ENCODE measurements around the gene DVL3. TPM values are rescaled to one million over a fixed set of nuclear protein-coding genes. Genes with fewer than 3 reads are reported as not detected.

DVL3 gene
- total RNA-seq, 2 experiments from 2014 or later, result 38.5 to 65.6 TPM

DNA sequence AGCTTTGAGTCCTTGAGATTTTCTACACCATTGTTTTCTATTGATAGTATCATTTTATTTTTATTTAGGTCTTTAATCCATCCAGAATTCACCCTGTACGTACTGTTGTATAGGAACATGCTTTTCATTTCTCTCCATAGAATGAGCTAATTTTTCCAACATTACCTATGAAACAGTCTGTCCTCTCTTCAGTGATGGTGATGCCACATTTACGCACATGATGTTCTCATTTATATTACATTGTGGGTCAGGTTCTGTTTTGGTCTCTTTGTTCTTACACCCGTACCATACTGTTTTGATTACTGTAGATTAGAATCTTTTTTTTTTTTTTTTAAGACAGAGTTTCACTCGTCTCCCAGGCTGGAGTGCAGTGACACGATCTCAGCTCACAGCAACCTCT is 56.5 kb downstream of the DVL3 start:
- no peaks in the 10 kb centered on the region for H3K9me3 ChIP-seq (ENCODE audit: low read length)
- ChIA-PET CTCF (ENCODE audit: unreplicated experiment) (no interaction called here), POLR2A (interaction anchor here (0.5 to 1.5 kb wide), 3 partner anchors 26 to 376 kb away, joined by 3 to 7 read pairs (median 5); partner anchors contain the start of gene ABCF3)
- no peak for DNase-seq (ENCODE audit: low spot score)
- no TSS peak for BruUV-seq (replicated peaks)
- H4K20me1 ChIP-seq (ENCODE audit: insufficient read depth, low read length), result no peaks in the 10 kb centered on the region
- H3K4me3 ChIP-seq (ENCODE audit: low read depth, low read length, poor library complexity, severe bottlenecking), result no peak overlapping the region
- H3K4me2 ChIP-seq (ENCODE audit: low read length), result no peak overlapping the region
- no peaks in the 10 kb centered on the region for H3K79me2 ChIP-seq (ENCODE audit: insufficient read depth, low read depth, low read length)
- H3K9me2 ChIP-seq (ENCODE audit: insufficient read depth, low read length), result no peaks in the 10 kb centered on the region
- H3K27ac ChIP-seq (ENCODE audit: low read depth, low read length, poor library complexity, severe bottlenecking), result no peak overlapping the region
- no peaks in the 10 kb centered on the region for H3K36me3 ChIP-seq (ENCODE audit: insufficient read depth, low read length)
- H2AFZ ChIP-seq (ENCODE audit: low read length), result no peak overlapping the region
- TF ChIP-seq, protein P1, sequence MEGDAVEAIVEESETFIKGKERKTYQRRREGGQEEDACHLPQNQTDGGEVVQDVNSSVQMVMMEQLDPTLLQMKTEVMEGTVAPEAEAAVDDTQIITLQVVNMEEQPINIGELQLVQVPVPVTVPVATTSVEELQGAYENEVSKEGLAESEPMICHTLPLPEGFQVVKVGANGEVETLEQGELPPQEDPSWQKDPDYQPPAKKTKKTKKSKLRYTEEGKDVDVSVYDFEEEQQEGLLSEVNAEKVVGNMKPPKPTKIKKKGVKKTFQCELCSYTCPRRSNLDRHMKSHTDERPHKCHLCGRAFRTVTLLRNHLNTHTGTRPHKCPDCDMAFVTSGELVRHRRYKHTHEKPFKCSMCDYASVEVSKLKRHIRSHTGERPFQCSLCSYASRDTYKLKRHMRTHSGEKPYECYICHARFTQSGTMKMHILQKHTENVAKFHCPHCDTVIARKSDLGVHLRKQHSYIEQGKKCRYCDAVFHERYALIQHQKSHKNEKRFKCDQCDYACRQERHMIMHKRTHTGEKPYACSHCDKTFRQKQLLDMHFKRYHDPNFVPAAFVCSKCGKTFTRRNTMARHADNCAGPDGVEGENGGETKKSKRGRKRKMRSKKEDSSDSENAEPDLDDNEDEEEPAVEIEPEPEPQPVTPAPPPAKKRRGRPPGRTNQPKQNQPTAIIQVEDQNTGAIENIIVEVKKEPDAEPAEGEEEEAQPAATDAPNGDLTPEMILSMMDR (conservative IDR thresholded peaks at IDR 0.05; ENCODE audit: low read length), result no peak
- TF ChIP-seq EZH2phosphoT487 (IDR thresholded peaks at IDR 0.05; ENCODE audit: borderline replicate concordance, low read depth, low read length), result no peak
- intact Hi-C loops (cut with micrococcal nuclease; ENCODE audit: unreplicated experiment), result no loop called here
- no peaks in the 10 kb centered on the region for H3K4me1 ChIP-seq (ENCODE audit: insufficient read depth, low read length, poor library complexity, severe bottlenecking)

GRCh38 chr3:184218814-184219213 is 63.6 kb downstream of the DVL3 start:
- H4K20me1 ChIP-seq (ENCODE audit: insufficient read depth, low read length), result no peaks in the 10 kb centered on the region
- TF ChIP-seq, protein P1 (conservative IDR thresholded peaks at IDR 0.05; ENCODE audit: low read length), result no peak
- no peak for TF ChIP-seq EZH2phosphoT487 (IDR thresholded peaks at IDR 0.05; ENCODE audit: borderline replicate concordance, low read depth, low read length)
- H3K4me1 ChIP-seq (ENCODE audit: insufficient read depth, low read length, poor library complexity, severe bottlenecking), result no peaks in the 10 kb centered on the region
- no peak overlapping the region for H3K4me3 ChIP-seq (ENCODE audit: low read depth, low read length, poor library complexity, severe bottlenecking)
- no peak overlapping the region for H2AFZ ChIP-seq (ENCODE audit: low read length)
- BruUV-seq (replicated peaks), result no TSS peak
- DNase-seq (ENCODE audit: low spot score), result no peak
- ChIA-PET POLR2A (no interaction called here), CTCF (ENCODE audit: unreplicated experiment) (no interaction called here)
- H3K4me2 ChIP-seq (ENCODE audit: low read length), result no peak overlapping the region
- H3K9me2 ChIP-seq (ENCODE audit: insufficient read depth, low read length), result no peaks in the 10 kb centered on the region
- no peak overlapping the region for H3K27ac ChIP-seq (ENCODE audit: low read depth, low read length, poor library complexity, severe bottlenecking)
- intact Hi-C loops (cut with micrococcal nuclease; ENCODE audit: unreplicated experiment), result no loop called here
- no peaks in the 10 kb centered on the region for H3K36me3 ChIP-seq (ENCODE audit: insufficient read depth, low read length)
- H3K9me3 ChIP-seq (ENCODE audit: low read length), result no peaks in the 10 kb centered on the region
- H3K79me2 ChIP-seq (ENCODE audit: insufficient read depth, low read depth, low read length), result no peaks in the 10 kb centered on the region

DNA sequence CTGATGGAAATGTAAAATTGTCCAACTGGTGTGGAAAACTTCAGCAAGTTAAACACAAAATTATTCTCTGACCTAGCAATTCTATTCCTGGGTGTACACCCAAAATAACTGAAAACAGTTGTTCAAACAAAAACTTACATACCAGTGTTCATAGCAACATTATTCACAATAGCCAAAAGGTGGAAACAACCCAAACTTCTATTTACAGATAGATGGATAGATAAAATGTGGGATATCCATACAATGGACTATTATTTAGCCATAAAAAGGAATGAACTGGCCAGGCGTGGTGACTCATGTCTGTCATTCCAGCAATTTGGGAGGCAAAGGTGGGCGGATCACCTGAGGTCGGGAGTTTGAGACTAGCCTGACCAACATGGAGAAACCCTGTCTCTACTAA is 67.3 kb downstream of the DVL3 start:
- no peaks in the 10 kb centered on the region for H3K79me2 ChIP-seq (ENCODE audit: insufficient read depth, low read depth, low read length)
- no peak overlapping the region for H3K4me2 ChIP-seq (ENCODE audit: low read length)
- ChIA-PET CTCF (ENCODE audit: unreplicated experiment) (no interaction called here), POLR2A (interaction anchor here (0.6 to 1.1 kb wide), 2 partner anchors 65 to 117 kb away, joined by 3 to 5 read pairs; no protein-coding TSS in a partner anchor)
- H3K36me3 ChIP-seq (ENCODE audit: insufficient read depth, low read length), result no peaks in the 10 kb centered on the region
- no peaks in the 10 kb centered on the region for H3K4me1 ChIP-seq (ENCODE audit: insufficient read depth, low read length, poor library complexity, severe bottlenecking)
- no peak overlapping the region for H2AFZ ChIP-seq (ENCODE audit: low read length)
- H3K9me3 ChIP-seq (ENCODE audit: low read length), result no peaks in the 10 kb centered on the region
- DNase-seq (ENCODE audit: low spot score), result no peak
- H3K4me3 ChIP-seq (ENCODE audit: low read depth, low read length, poor library complexity, severe bottlenecking), result no peak overlapping the region
- no peak for TF ChIP-seq EZH2phosphoT487 (IDR thresholded peaks at IDR 0.05; ENCODE audit: borderline replicate concordance, low read depth, low read length)
- TF ChIP-seq, protein P1 (conservative IDR thresholded peaks at IDR 0.05; ENCODE audit: low read length), result no peak
- intact Hi-C loops (cut with micrococcal nuclease; ENCODE audit: unreplicated experiment), result no loop called here
- H3K27ac ChIP-seq (ENCODE audit: low read depth, low read length, poor library complexity, severe bottlenecking), result no peak overlapping the region
- no peaks in the 10 kb centered on the region for H3K9me2 ChIP-seq (ENCODE audit: insufficient read depth, low read length)
- no peaks in the 10 kb centered on the region for H4K20me1 ChIP-seq (ENCODE audit: insufficient read depth, low read length)
- BruUV-seq (replicated peaks), result no TSS peak

Other genes with a start within 250 kb of the DVL3 start
- 18.1 and 28.5 TPM in 2 replicates for gene ABCC5, start 137.5 kb upstream of the DVL3 start, total RNA-seq (2014; rRNA removed; shearing (Covaris generic))
- 24.8 and 27.2 TPM in 2 replicates for gene ABCC5, start 137.5 kb upstream of the DVL3 start, total RNA-seq (2022)
- gene HTR3D, start 123.6 kb upstream of the DVL3 start, total RNA-seq (2014; rRNA removed; shearing (Covaris generic)), result not detected in 2 replicates
- gene HTR3D, start 123.6 kb upstream of the DVL3 start, total RNA-seq (2022), result not detected in 2 replicates
- gene HTR3C, start 102.3 kb upstream of the DVL3 start, total RNA-seq (2014; rRNA removed; shearing (Covaris generic)), result not detected in 2 replicates
- not detected in 2 replicates for gene HTR3C, start 102.3 kb upstream of the DVL3 start, total RNA-seq (2022)
- not detected in 2 replicates for gene HTR3E, start 58.3 kb upstream of the DVL3 start, total RNA-seq (2014; rRNA removed; shearing (Covaris generic))
- not detected in 2 replicates for gene HTR3E, start 58.3 kb upstream of the DVL3 start, total RNA-seq (2022)
- gene EIF2B5, start 20.0 kb upstream of the DVL3 start, total RNA-seq (2014; rRNA removed; shearing (Covaris generic)), result 41.1 and 66.1 TPM in 2 replicates
- gene EIF2B5, start 20.0 kb upstream of the DVL3 start, total RNA-seq (2022), result 56.7 and 57.4 TPM in 2 replicates
- gene AP2M1, start 19.5 kb downstream of the DVL3 start, total RNA-seq (2014; rRNA removed; shearing (Covaris generic)), result 141 and 147 TPM in 2 replicates
- gene AP2M1, start 19.5 kb downstream of the DVL3 start, total RNA-seq (2022), result 158 and 168 TPM in 2 replicates
- gene ABCF3, start 30.8 kb downstream of the DVL3 start, total RNA-seq (2014; rRNA removed; shearing (Covaris generic)), result 38.9 and 51.6 TPM in 2 replicates
- gene ABCF3, start 30.8 kb downstream of the DVL3 start, total RNA-seq (2022), result 59.0 and 67.1 TPM in 2 replicates
- not detected in 2 replicates for gene VWA5B2, start 74.2 kb downstream of the DVL3 start, total RNA-seq (2014; rRNA removed; shearing (Covaris generic))
- gene VWA5B2, start 74.2 kb downstream of the DVL3 start, total RNA-seq (2022), result not detected in 2 replicates
- 35.3 and 45.3 TPM in 2 replicates for gene ALG3, start 93.6 kb downstream of the DVL3 start, total RNA-seq (2014; rRNA removed; shearing (Covaris generic))
- gene ALG3, start 93.6 kb downstream of the DVL3 start, total RNA-seq (2022), result 60.2 and 61.0 TPM in 2 replicates
- 18.8 and 20.1 TPM in 2 replicates for gene EEF1AKMT4, start 94.3 kb downstream of the DVL3 start, total RNA-seq (2014; rRNA removed; shearing (Covaris generic))
- 13.2 and 18.8 TPM in 2 replicates for gene EEF1AKMT4, start 94.3 kb downstream of the DVL3 start, total RNA-seq (2022)
- not detected in 2 replicates for gene CAMK2N2, start 106.2 kb downstream of the DVL3 start, total RNA-seq (2014; rRNA removed; shearing (Covaris generic))
- 0.28 TPM in 1 of 2 replicates, not detected in the other for gene CAMK2N2, start 106.2 kb downstream of the DVL3 start, total RNA-seq (2022)
- gene ECE2, start 120.6 kb downstream of the DVL3 start, total RNA-seq (2014; rRNA removed; shearing (Covaris generic)), result not detected in 2 replicates
- not detected in 2 replicates for gene ECE2, start 120.6 kb downstream of the DVL3 start, total RNA-seq (2022)
- 158 and 205 TPM in 2 replicates for gene PSMD2, start 143.9 kb downstream of the DVL3 start, total RNA-seq (2014; rRNA removed; shearing (Covaris generic))
- 182 and 219 TPM in 2 replicates for gene PSMD2, start 143.9 kb downstream of the DVL3 start, total RNA-seq (2022)
- 245 and 293 TPM in 2 replicates for gene EIF4G1, start 159.2 kb downstream of the DVL3 start, total RNA-seq (2014; rRNA removed; shearing (Covaris generic))
- 350 and 412 TPM in 2 replicates for gene EIF4G1, start 159.2 kb downstream of the DVL3 start, total RNA-seq (2022)
- 3.8 and 5.2 TPM in 2 replicates for gene FAM131A, start 182.2 kb downstream of the DVL3 start, total RNA-seq (2014; rRNA removed; shearing (Covaris generic))
- gene FAM131A, start 182.2 kb downstream of the DVL3 start, total RNA-seq (2022), result 3.7 and 4.2 TPM in 2 replicates
- gene CLCN2, start 206.2 kb downstream of the DVL3 start, total RNA-seq (2014; rRNA removed; shearing (Covaris generic)), result 4.2 and 8.5 TPM in 2 replicates
- 14.2 and 15.0 TPM in 2 replicates for gene CLCN2, start 206.2 kb downstream of the DVL3 start, total RNA-seq (2022)
- gene POLR2H, start 206.3 kb downstream of the DVL3 start, total RNA-seq (2014; rRNA removed; shearing (Covaris generic)), result 62.5 and 85.8 TPM in 2 replicates
- gene POLR2H, start 206.3 kb downstream of the DVL3 start, total RNA-seq (2022), result 73.0 and 80.1 TPM in 2 replicates
- not detected in 2 replicates for gene THPO, start 222.8 kb downstream of the DVL3 start, total RNA-seq (2014; rRNA removed; shearing (Covaris generic))
- gene THPO, start 222.8 kb downstream of the DVL3 start, total RNA-seq (2022), result not detected in 2 replicates
- gene CHRD, start 224.7 kb downstream of the DVL3 start, total RNA-seq (2014; rRNA removed; shearing (Covaris generic)), result 0.16 TPM in 1 of 2 replicates, not detected in the other
- gene CHRD, start 224.7 kb downstream of the DVL3 start, total RNA-seq (2022), result 0.07 TPM in 1 of 2 replicates, not detected in the other

Measured in OCI-LY7 (cell line).